ENCODE results near the gene UTP11.

UTP11 gene

GRCh38 chr1:38039331-38040088 is 27.0 kb downstream of the UTP11 start:
- no peak overlapping the region for H3K27ac ChIP-seq (replicated peaks)
- H3K27me3 ChIP-seq (ENCODE audit: insufficient read depth, poor library complexity, severe bottlenecking) = peaks cover 21% of the 10 kb centered on the region
- H3K4me3 ChIP-seq (replicated peaks; ENCODE audit: insufficient read depth, low read length) = no peak overlapping the region
- no peak for DNase-seq (ENCODE audit: low read depth in 1 of 2, low spot score in 1 of 2)
- TF ChIP-seq GABPA (IDR thresholded peaks at IDR 0.05; ENCODE audit: low read depth) = no peak
- no peak for TF ChIP-seq CTCF (IDR thresholded peaks at IDR 0.05; ENCODE audit: insufficient read depth, low read length)
- no peak for TF ChIP-seq POLR2AphosphoS5 (IDR thresholded peaks at IDR 0.05; ENCODE audit: low read depth)
- TF ChIP-seq, protein P1, sequence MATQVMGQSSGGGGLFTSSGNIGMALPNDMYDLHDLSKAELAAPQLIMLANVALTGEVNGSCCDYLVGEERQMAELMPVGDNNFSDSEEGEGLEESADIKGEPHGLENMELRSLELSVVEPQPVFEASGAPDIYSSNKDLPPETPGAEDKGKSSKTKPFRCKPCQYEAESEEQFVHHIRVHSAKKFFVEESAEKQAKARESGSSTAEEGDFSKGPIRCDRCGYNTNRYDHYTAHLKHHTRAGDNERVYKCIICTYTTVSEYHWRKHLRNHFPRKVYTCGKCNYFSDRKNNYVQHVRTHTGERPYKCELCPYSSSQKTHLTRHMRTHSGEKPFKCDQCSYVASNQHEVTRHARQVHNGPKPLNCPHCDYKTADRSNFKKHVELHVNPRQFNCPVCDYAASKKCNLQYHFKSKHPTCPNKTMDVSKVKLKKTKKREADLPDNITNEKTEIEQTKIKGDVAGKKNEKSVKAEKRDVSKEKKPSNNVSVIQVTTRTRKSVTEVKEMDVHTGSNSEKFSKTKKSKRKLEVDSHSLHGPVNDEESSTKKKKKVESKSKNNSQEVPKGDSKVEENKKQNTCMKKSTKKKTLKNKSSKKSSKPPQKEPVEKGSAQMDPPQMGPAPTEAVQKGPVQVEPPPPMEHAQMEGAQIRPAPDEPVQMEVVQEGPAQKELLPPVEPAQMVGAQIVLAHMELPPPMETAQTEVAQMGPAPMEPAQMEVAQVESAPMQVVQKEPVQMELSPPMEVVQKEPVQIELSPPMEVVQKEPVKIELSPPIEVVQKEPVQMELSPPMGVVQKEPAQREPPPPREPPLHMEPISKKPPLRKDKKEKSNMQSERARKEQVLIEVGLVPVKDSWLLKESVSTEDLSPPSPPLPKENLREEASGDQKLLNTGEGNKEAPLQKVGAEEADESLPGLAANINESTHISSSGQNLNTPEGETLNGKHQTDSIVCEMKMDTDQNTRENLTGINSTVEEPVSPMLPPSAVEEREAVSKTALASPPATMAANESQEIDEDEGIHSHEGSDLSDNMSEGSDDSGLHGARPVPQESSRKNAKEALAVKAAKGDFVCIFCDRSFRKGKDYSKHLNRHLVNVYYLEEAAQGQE (IDR thresholded peaks at IDR 0.05; ENCODE audit: insufficient replicate concordance, low read depth) = no peak
- TF ChIP-seq SPI1 (IDR thresholded peaks at IDR 0.05; ENCODE audit: borderline replicate concordance, low read depth) = no peak

- Histone ChIP-seq H3K4me3 (replicated peaks; ENCODE audit: insufficient read depth, low read length) (no peak overlapping the region), H3K27me3 (ENCODE audit: insufficient read depth, poor library complexity, severe bottlenecking) (peaks cover 33% of the 10 kb centered on the region), H3K27ac (replicated peaks) (no peak overlapping the region)
- no peak for DNase-seq (ENCODE audit: low read depth in 1 of 2, low spot score in 1 of 2)
- TF ChIP-seq, protein P1 (IDR thresholded peaks at IDR 0.05; ENCODE audit: insufficient replicate concordance, low read depth) = no peak
- TF ChIP-seq GABPA (IDR thresholded peaks at IDR 0.05; ENCODE audit: low read depth) (no peak), POLR2AphosphoS5 (IDR thresholded peaks at IDR 0.05; ENCODE audit: low read depth) (no peak), SPI1 (IDR thresholded peaks at IDR 0.05; ENCODE audit: borderline replicate concordance, low read depth) (no peak), CTCF (IDR thresholded peaks at IDR 0.05; ENCODE audit: insufficient read depth, low read length) (no peak)
Observed at GRCh38 chr1:38041936-38042834, 29.7 kb downstream of the UTP11 start.

DNA sequence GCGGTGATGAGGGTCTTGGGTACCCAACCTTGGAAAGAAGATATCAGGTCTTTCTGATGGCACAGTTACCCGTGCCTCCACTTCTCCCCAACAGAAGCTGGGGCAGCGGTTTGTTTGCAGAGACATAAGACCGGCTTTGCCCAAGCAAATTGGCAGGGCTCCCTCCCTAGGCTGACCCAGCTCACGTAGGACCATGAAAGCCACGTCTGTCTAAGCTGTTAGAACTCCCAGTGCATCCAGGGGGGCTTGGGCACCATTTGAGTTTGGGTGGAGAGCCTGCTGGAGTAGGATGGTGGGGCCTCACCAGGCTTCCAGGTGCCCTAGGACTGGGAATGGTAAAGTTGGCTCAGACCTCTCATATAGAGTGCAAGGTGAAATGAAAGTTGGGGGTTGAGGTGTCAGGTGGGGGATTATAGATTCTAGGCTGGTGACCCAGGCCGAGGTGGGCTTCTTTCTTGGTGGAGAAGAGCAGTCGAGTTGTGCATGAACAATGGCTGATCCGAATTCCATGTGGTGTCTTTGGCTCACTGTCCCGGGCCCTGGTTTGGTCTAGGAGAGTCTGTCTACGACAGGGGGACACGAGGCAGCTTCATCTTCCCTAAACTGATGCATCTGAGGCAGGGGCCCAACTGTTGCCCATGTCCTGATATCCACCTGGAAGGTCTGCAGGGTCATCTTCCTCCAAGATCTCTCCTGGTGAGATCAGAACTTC is 30.7 kb downstream of the UTP11 start:
- Histone ChIP-seq H3K27me3 (ENCODE audit: insufficient read depth, poor library complexity, severe bottlenecking) (peaks cover 40% of the 10 kb centered on the region), H3K4me3 (replicated peaks; ENCODE audit: insufficient read depth, low read length) (no peak overlapping the region), H3K27ac (replicated peaks) (no peak overlapping the region)
- TF ChIP-seq SPI1 (IDR thresholded peaks at IDR 0.05; ENCODE audit: borderline replicate concordance, low read depth) (no peak), GABPA (IDR thresholded peaks at IDR 0.05; ENCODE audit: low read depth) (no peak), CTCF (IDR thresholded peaks at IDR 0.05; ENCODE audit: insufficient read depth, low read length) (no peak), POLR2AphosphoS5 (IDR thresholded peaks at IDR 0.05; ENCODE audit: low read depth) (no peak)
- TF ChIP-seq, protein P1 (IDR thresholded peaks at IDR 0.05; ENCODE audit: insufficient replicate concordance, low read depth) = no peak
- no peak for DNase-seq (ENCODE audit: low read depth in 1 of 2, low spot score in 1 of 2)

Measured in HL-60 (cell line).